ENCODE results near the gene BMPR1B.
"Not testable (repeated sequence)": the region's sequence is repeated elsewhere in the genome, so short reads cannot be mapped to it uniquely, and the experiment has no call there.

Gene BMPR1B

GRCh38 chr4:94763500-94763899, 5.7 kb downstream of the BMPR1B start:
- no peak for DNase-seq

- DNase-seq, result no peak
These were observed 6.3 kb downstream of the BMPR1B start for GRCh38 chr4:94764069-94764468.

GRCh38 chr4:94765174-94765573, 7.4 kb downstream of the BMPR1B start:
- no peak for DNase-seq

DNA sequence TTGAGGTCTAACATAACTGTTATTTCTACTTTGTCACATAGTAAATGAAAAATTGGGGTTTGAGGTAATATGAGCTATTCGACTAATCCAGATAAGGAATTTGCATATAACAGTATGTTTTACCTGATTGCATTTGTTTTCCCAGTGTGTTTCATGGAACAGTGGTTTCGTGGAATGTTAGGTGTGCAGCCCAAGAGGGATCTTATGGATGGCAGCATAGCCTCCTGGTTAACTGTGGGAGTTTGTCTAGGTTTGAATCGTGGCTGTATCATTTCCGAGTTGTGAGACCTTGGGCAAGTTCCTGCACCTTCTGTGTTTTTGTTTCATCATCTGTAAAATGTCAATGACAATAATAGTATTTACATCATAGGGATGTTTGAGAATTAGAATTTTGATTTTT, 7.9 kb downstream of the BMPR1B start:
- no peak for DNase-seq

DNA sequence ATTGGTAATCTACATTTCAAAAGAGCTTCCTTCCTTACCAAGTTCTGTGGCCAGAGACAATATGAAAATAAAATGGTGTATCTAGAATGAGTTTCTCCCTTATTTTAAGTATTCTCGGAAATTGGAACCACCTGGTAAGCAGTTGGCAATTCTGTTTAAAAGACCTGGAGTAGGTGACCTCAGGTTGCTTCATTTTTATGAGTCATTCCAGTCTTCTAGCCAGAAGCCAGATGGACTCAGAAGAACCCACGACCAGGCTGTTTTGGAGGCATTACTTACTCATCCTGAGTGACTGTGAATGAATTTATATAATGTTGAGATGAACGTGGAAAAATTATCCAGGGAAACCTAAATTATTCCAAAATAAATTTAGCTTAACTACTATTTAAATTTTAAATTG, 9.1 kb downstream of the BMPR1B start:
- no peak for DNase-seq

DNA sequence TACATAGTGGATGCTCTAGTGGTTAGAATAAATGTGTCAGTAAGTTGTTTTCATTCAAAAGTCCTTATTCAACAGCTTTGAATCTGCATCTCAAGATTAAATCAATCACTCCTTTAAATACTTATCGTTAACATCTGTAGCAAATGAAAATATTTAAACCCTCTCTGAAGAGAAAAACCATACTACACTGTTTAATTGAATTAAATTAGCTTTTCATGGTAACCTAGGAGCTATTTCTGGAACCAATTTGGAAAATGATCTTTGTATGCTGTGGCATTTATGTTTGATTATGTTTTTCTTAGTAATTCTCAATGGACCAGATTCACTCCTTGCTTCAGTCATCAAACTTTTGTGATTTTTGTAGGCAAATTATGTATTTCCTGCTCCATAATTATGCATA, 9.7 kb downstream of the BMPR1B start:
- no peak for DNase-seq

GRCh38 chr4:94782707-94783106, 25.0 kb downstream of the BMPR1B start:
- no peak for DNase-seq

- no peak for DNase-seq
These were observed 33.9 kb downstream of the BMPR1B start for GRCh38 chr4:94791701-94792100.

GRCh38 chr4:94798808-94799207, 41.1 kb downstream of the BMPR1B start:
- DNase-seq, result no peak

GRCh38 chr4:94801016-94801415, 43.3 kb downstream of the BMPR1B start:
- no peak for DNase-seq

GRCh38 chr4:94802091-94802490, 44.3 kb downstream of the BMPR1B start:
- DNase-seq, result no peak

DNA sequence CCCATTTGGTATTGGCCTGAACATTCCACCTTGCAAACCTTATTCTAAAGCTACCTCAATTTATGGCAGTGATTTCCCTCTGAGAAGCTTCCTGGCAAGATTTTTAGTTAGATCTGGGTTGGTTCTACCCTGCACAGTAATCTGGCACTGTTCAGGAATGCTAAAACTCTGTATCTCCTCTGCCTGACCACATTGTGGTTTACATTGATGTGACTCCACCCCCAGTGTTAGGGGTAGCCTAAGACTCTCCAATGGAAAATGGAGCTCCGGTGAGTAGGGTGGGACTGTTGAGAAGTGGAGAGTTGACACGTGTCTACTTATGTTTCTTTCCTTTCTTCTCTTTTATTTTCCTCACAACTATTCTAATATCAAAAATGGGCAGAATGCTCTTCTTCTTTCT, 45.4 kb downstream of the BMPR1B start:
- DNase-seq, result no peak

DNA sequence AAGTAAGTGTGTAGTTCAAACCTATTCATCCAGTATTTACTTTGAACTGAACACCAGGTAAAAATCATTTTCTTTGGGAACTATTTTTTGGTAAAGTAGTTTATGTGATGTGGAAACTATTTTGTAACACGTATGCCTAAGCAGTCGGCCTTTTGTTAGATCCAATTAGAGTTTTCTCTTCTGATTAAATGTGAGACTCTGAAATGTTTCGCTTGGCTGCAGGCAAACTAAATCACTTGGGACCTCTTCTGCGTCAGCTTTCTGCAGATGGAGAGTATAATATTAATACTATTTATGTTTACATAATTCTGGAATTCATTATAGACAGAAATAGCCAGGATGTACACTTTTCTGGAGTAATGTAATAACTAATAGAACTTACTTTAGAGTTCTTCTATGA, 46.9 kb downstream of the BMPR1B start:
- DNase-seq, result no peak

DNA sequence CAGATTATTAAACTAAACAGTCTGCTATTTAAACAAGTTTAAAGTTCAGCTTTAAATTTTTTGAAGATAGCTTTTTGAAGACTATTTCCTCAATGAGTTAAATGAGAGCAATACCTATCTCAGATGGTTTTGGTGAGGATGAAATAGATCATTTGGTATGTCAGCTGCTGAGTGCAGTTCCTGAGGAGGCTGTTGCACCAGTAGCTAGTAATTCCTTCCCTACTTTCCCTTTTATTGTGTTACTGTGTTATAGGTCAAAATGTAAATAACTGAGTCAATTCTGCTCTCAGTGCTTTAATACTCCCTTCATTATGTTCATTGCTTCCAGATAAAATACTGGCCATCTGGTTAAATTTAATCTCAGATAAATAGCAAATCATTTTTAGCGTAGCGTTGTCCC, 48.6 kb downstream of the BMPR1B start:
- no peak for DNase-seq

DNA sequence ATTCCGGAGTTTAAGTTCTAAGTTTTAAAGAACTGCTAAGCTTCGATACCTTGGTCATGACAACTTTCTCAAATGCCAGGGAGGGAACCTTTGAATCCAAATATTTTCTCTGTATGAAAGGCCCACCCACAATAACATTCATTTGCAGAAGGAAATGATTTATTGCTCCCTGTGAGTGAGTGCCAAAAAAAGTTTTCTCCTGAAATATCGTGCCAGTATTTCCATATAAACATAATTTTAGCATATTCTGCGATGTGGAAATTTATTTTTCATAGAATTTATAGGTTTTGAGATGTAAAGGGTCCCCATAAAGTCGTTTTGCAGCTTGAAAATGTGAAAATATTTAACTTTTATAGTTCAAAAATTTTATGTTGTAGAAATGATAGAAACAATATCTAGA, 53.9 kb downstream of the BMPR1B start:
- DNase-seq, result no peak

- DNase-seq, result no peak
These were observed 55.5 kb downstream of the BMPR1B start for GRCh38 chr4:94813221-94813620.

DNA sequence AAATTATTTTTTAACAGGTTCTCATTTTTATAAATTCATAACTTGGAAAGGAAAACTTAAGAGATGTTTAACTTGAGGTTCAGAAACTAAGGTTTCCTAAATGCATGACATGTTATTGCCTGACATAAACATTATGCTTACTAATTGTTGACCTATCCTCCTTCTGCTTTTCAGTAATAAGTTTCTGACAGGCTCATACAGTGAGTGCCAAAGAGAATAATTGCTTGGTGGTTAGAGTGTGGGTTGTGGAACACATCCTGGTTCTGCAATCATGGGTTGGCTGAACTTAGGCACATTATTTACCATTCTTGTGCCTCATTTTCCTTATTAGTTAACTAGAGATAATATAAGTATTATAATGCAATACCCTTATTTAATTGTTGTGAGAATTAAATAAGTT, 56.5 kb downstream of the BMPR1B start:
- no peak for DNase-seq

- no peak for DNase-seq
These were observed 61.8 kb downstream of the BMPR1B start for GRCh38 chr4:94819371-94820168.

DNA sequence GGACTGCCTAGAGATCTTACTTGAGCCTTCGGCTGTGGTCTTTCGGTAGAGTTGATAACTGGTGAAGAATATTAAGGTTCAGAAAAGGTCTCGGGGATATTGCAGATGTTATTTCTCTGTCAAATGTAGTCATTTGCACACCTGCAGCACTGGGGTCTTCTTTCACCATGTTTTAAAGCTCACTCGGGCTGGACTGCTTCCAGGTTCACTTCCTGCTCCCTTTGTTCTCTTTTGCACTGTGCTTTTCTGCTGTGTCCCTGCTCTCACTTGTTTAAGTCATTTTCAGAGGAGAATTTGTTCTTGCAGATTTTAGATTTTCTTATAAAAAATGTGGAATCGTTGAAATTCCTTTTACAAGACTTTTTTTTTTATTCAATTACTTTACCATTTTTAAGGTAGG, 68.5 kb downstream of the BMPR1B start:
- no peak for DNase-seq

DNA sequence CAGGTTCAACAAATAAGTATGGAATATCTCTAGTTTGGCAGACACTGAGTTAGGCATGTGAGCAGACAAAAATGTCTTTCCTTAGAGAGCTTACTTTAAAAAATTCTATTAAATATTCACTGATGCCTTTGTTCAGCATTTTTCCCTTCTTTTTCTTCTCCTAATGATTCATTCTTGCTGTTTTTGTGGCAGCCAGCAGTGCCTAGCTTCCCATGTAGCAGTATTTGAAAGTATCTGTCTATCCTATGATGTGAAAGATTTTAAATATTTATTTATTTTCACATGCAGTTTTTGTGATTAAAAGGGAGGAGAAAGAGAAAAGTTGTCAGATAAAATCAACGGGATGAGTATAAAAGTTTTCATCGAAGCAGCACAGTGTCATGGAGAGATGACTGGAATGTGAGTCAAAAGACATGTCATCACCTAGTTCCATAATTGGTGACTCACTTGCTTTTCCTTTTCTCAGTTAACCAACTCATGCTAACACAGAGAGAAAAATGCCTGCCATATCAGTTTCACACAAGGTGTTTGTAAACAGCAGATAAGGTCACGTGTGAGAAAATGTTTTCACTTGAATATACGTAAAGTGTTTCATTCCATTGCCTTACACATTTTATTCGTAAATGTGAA, 69.8 kb downstream of the BMPR1B start:
- DNase-seq, result no peak

DNA sequence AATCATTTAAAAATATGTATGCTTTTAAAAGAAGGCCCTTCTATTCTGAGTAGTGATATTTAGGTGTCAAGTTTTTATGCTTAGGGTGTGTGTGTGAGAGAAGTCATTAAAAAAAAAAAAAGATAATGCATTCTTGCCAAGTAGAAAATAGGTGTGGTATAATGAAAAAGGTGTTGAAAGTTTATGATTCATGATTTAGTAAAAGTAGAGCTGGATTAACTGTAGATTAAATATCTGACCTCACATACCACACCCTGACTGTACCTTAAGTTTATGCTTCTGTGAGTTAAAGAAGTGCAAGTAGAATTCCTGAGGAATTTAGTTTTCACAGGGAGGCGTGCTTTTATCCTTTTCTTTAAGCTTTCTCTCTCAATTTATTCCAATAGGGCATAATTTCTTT, 71.1 kb downstream of the BMPR1B start:
- DNase-seq, result no peak

GRCh38 chr4:94831607-94832006, 73.9 kb downstream of the BMPR1B start:
- no peak for DNase-seq

GRCh38 chr4:94832329-94832728, 74.6 kb downstream of the BMPR1B start:
- DNase-seq, result not testable (repeated sequence)

- no peak for DNase-seq
These were observed 75.6 kb downstream of the BMPR1B start for GRCh38 chr4:94833394-94833793.

DNA sequence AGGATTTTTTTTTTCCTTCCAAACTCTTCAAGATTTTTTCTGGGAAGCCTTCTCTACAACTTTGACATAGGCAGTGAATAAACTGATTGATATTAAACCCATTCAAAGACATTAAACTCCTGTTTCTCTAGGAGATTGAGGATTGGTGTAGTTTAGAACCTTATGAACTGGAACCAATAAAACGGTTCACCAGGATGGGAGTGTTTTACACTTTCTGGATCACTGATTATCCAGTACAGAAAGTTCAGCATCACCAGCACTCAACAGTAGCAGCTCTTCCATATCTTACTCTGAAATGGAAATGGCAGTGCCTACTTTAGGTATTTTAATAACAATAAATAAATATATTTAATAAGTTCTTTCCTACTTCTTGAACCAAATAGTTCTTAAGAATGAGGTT, 76.7 kb downstream of the BMPR1B start:
- no peak for DNase-seq

Data from NCI-H2029 treated with DMSO at 0.1 percent for 48 hours (cell line).